Measurements from ENCODE around the gene PRR18. TPM values are rescaled to one million over a fixed set of nuclear protein-coding genes. Genes with fewer than 3 reads are reported as not detected.

The PRR18 gene
- total RNA-seq, 2 experiments from 2014 or later, result not detected

DNA sequence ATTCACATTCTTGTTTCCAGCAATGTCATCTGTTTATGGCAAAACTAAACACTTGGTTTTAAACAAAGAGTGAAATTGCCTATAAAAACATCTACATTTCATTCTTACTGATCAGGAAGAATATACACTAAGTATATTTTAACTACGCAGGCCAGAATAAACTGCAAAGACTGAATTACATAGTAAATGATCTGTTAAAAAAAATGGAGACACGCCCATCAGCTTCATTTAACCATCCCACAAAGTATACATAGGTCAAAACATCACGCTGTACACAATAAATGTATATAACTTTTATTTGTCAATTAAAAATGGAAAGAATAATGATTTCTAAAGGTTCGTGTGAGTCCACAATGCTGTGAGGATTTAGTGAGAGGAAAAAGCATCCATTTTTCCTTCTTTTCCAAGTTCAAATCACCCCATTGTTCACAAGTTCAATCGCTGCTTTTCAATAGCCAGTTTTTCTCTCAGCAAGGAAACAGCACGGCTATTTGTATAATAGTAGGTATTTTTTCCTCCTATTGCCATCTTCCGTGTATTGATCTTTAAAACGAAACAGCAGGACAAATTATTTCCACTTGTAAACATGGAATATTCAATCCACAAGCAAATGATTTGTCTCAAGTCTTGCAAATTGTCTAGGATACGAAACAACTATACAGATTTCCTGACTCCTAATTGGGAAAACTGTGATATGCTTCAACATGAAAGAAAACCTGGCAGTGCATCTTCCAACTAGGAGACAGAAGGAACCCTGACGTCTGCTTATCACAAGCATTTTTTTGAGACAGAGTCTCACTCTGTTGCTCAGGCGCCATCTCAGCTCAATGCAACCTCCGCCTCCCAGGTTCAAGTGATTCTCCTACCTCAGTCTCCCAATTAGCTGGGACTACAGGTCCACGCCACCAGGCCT lies 23.6 kb upstream of the PRR18 start:
- DNase-seq, result no peak
- Mint-ChIP-seq H3K4me3 (no peak overlapping the region), H3K27ac (no peak overlapping the region), H3K27me3 (ENCODE audit: low read depth) (peaks cover 7% of the 10 kb centered on the region), H3K36me3 (ENCODE audit: low read depth) (peaks cover 51% of the 10 kb centered on the region), H3K4me1 (ENCODE audit: low read depth) (peaks cover 45% of the 10 kb centered on the region), H3K9me3 (ENCODE audit: insufficient read depth) (no peaks in the 10 kb centered on the region)
- ATAC-seq, result no peak
- ChIA-PET POLR2A (no interaction called here), CTCF (no interaction called here)

DNA sequence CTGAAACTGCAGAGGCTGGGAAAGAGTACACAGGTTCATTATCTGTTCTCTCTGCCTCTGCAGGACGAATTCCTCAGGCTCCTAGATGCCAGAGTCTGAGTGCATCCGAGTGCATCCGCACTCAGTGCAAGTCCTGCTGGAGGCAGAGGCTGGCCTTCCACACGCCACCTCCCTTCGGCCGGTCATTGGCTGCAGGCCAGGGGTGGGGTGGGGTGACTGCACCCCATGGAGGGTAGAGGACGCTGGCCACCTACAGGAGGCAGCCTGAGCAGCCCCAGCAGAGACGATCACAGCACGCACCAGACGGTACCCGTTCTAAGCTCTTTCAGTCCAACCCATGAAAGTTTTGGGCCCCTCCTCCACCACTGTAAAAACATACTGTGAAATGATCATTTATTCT lies 22.4 kb upstream of the PRR18 start:
- Mint-ChIP-seq H3K27me3 (ENCODE audit: low read depth) (peaks cover 7% of the 10 kb centered on the region), H3K4me3 (no peak overlapping the region), H3K27ac (no peak overlapping the region), H3K9me3 (ENCODE audit: insufficient read depth) (no peaks in the 10 kb centered on the region), H3K4me1 (ENCODE audit: low read depth) (peaks cover 40% of the 10 kb centered on the region), H3K36me3 (ENCODE audit: low read depth) (peaks cover 46% of the 10 kb centered on the region)
- POLR2A ChIA-PET, result no interaction called here
- ATAC-seq, result no peak
- no peak for DNase-seq
- CTCF ChIA-PET, result no interaction called here

DNA sequence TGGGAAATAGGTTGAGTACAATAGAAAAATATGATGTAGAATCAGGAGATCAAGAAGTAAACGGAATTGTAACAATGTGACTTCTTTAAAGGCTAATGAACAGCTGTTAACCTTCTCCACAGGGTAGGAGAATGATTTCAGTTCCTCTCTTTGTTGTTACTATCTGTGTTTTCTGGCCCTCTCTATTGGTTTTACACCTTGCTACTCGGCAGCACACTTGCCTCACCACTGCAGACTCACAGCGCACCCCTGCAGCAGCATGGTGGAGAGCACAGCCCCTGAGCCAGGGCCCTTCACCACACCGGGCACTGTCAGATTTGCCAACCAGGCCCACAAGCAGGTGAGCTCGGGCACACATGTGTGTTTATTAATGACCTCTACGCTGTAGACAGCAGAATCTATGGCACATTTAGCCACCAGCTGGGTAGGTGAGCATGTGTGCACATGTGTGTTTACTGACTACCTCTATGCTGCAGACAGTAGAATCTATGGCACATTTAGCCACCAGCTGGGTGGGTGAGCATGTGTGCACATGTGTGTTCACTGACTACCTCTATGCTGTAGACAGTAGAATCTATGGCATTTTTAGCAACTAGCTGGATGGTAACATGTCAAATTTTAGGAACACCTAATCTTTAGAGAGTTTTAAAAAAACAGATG lies 17.3 kb upstream of the PRR18 start:
- POLR2A ChIA-PET, result interaction anchor here (0.9 kb wide), 1 partner anchor 16 kb away, joined by 3 read pairs; the partner anchor contains the start of gene SFT2D1
- ATAC-seq (no peak), DNase-seq (no peak)
- H3K27me3 Mint-ChIP-seq (ENCODE audit: low read depth), result no peaks in the 10 kb centered on the region
- H3K36me3 Mint-ChIP-seq (ENCODE audit: low read depth), result peaks cover 34% of the 10 kb centered on the region
- CTCF ChIA-PET, result interaction anchor here (1.9 to 2.4 kb wide), 3 partner anchors 12 to 75 kb away, joined by 10 to 13 read pairs (median 12); no protein-coding TSS in a partner anchor
- no peaks in the 10 kb centered on the region for H3K4me1 Mint-ChIP-seq (ENCODE audit: low read depth)
- H3K27ac Mint-ChIP-seq, result no peak overlapping the region
- no peaks in the 10 kb centered on the region for H3K9me3 Mint-ChIP-seq (ENCODE audit: insufficient read depth)
- H3K4me3 Mint-ChIP-seq, result no peak overlapping the region

DNA sequence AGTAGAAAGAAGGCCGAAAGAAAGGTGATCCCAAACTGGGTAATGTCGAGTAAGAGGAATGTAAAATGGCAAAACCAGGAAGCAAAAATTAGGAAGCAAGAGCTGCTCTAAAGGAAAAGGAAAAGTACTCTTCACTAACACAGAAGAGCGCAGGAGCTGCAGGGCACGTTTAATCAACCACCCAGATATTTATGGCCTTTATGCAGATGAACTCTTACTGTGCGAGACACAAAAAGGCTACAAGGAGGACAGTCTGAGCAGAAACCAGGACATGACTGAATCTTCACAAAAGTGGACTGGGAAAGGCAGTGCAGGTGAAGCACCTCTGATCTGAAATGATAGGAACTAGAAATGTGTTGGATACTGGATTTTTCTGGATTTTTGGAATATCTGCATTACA lies 15.2 kb upstream of the PRR18 start:
- Mint-ChIP-seq H3K27me3 (ENCODE audit: low read depth) (no peaks in the 10 kb centered on the region), H3K4me3 (no peak overlapping the region), H3K27ac (no peak overlapping the region), H3K9me3 (ENCODE audit: insufficient read depth) (no peaks in the 10 kb centered on the region), H3K36me3 (ENCODE audit: low read depth) (peaks cover 27% of the 10 kb centered on the region), H3K4me1 (ENCODE audit: low read depth) (no peaks in the 10 kb centered on the region)
- POLR2A ChIA-PET, result no interaction called here
- ATAC-seq (no peak), DNase-seq (no peak)
- CTCF ChIA-PET, result interaction anchor here (1.2 to 2.8 kb wide), 2 partner anchors 10 to 58 kb away, joined by 4 to 18 read pairs; no protein-coding TSS in a partner anchor

DNA sequence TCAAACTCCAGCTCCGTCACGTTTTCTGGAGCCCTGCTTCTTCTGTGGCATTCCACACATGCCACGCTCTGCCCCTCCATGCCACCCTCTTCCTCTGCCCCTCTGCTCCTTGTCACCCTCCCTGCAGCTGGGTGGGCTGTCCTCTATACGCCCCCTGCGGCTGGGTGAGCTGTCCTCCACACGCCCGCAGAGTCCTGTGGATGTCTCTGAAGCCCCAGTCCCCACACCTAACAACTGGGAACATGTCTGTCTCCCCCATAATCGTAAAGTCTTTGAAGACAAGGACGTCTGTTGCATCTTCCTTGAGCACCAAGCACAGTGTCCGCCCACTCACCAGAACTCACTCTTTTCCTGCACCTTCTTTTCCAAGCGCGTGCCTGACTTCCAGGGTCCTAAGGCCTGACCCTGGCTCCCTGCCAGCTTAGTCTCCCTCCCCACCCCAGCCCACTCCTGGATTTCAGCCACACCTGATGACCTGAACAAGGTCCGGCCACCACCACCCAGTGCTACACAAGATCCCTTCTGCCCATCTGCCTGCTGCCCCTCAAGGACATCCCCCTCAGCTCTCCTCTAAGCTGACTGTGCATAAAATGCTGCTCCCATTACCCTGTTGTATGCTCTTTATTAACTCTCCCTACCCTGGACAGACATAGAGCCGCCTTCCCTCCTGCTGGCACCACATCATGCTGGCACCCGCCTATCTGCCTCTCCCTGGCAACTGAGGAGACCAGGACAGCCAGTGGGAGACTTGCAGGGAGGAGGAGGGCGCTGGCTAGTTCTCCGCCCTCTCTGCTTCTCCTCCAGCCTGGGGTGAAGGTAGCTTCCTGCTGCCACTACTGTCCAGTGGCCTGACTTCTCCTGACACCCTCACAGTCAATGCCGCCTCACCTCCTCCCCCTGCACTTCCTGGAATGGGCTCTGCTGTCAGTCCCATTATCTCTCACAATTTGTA lies 10.7 kb upstream of the PRR18 start:
- POLR2A ChIA-PET, result no interaction called here
- CTCF ChIA-PET, result interaction anchor here (0.9 to 2.6 kb wide), 6 partner anchors 63 to 1032 kb away, joined by 3 to 8 read pairs (median 4); no protein-coding TSS in a partner anchor
- ATAC-seq (no peak), DNase-seq (no peak)
- no peak overlapping the region for H3K27ac Mint-ChIP-seq
- H3K36me3 Mint-ChIP-seq (ENCODE audit: low read depth), result peaks cover 7% of the 10 kb centered on the region
- H3K9me3 Mint-ChIP-seq (ENCODE audit: insufficient read depth), result no peaks in the 10 kb centered on the region
- H3K27me3 Mint-ChIP-seq (ENCODE audit: low read depth), result peaks cover 4% of the 10 kb centered on the region
- H3K4me3 Mint-ChIP-seq, result no peak overlapping the region
- H3K4me1 Mint-ChIP-seq (ENCODE audit: low read depth), result no peaks in the 10 kb centered on the region

DNA sequence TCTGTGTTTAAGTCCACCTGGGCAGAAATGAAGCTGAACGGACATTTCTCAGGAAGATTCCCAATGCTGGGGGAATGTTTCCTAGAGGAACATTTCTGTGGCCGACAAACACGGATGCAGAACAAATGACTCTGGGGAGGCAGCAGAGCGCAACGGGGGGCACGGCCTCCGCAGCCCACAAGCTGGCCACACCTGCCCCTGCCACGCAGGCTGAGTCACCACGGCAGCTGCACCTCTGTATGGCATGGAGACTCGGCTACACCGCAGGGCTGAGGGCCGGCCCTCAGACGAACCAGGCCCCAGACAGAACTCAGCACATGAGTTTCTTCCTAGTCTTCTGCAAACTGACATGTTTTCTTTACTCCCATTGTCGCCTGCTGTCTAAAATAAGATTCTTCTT lies 10.0 kb upstream of the PRR18 start:
- ChIA-PET POLR2A (no interaction called here), CTCF (interaction anchor here (0.9 to 2.6 kb wide), 4 partner anchors 63 to 1033 kb away, joined by 3 to 8 read pairs (median 6); no protein-coding TSS in a partner anchor)
- Mint-ChIP-seq H3K4me1 (ENCODE audit: low read depth) (no peaks in the 10 kb centered on the region), H3K36me3 (ENCODE audit: low read depth) (peaks cover 3% of the 10 kb centered on the region), H3K4me3 (no peak overlapping the region), H3K9me3 (ENCODE audit: insufficient read depth) (no peaks in the 10 kb centered on the region), H3K27ac (no peak overlapping the region), H3K27me3 (ENCODE audit: low read depth) (peaks cover 5% of the 10 kb centered on the region)
- ATAC-seq, result no peak
- DNase-seq, result no peak

DNA sequence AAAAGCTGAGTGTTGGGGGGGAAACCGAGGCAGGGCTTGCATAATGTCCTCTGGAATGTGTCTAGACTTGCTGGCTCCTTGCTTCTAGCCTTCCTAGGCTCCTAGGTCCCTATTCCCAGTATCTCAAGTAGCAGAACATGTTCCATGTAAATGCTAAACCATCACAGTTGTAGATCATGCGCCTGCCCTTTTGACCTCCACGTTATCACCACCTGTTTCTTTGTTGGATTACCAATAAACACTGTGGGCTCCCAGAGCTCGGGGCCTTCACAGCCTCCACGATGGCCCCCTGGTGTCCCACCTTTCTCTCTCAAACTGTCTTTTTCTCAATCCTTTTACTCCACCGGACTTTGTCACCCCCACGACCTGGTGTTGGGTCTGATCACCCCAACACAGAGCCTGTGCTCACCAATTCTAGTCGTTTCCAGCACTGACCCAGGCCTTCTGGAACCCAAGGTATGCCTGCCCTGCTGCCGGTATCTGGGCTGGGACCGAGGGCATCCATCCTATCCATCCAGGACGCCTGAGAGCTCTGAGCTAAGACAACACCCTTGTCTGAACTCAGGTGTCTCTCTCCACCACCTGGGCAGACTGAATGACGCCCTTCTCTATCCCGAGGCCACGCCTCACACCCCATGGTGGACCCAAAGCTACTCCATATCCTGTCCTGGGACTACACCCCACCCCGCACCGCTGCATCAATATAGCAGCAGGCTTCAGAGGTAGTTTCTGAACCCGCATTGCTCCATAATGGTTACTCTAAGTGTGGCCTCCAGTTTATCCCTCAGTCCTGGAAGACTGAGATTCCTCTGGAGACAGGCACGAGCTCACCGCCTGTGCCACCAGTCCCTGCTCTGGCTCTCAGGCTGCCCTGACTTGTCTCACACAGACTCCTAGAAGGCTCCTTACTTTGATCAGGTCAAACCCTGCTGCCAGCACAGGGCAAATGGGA lies 9.3 kb upstream of the PRR18 start:
- peaks cover 1% of the 10 kb centered on the region for H3K4me1 Mint-ChIP-seq (ENCODE audit: low read depth)
- no peak overlapping the region for H3K4me3 Mint-ChIP-seq
- no peaks in the 10 kb centered on the region for H3K9me3 Mint-ChIP-seq (ENCODE audit: insufficient read depth)
- POLR2A ChIA-PET, result no interaction called here
- peaks cover 2% of the 10 kb centered on the region for H3K36me3 Mint-ChIP-seq (ENCODE audit: low read depth)
- DNase-seq, result no peak
- CTCF ChIA-PET, result interaction anchor here (1.0 to 2.6 kb wide), 3 partner anchors 64 to 85 kb away, joined by 3 to 8 read pairs (median 8); no protein-coding TSS in a partner anchor
- ATAC-seq, result no peak
- H3K27ac Mint-ChIP-seq, result no peak overlapping the region
- peaks cover 9% of the 10 kb centered on the region for H3K27me3 Mint-ChIP-seq (ENCODE audit: low read depth)

DNA sequence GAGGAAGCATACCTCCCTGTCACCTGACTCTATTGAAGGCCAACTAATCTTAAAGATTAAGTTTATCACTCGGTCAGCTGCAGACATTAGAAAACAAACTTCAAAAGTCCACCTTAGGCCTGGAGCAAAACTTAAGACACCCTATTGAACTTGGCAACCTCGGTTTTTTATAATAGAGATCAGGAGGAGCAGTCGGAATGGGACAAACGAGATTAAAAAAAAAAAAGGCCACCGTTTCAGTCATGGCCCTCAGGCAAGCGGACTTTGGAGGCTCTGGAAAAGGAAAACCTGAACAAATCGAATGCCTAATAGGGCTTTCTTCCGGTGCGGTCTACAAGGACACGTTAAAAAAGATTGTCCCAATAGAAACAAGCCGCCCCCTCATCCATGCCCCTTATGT lies 7.2 kb upstream of the PRR18 start:
- POLR2A ChIA-PET, result no interaction called here
- ATAC-seq (no peak), DNase-seq (no peak)
- Mint-ChIP-seq H3K27me3 (ENCODE audit: low read depth) (peaks cover 14% of the 10 kb centered on the region), H3K4me3 (no peak overlapping the region), H3K36me3 (ENCODE audit: low read depth) (no peaks in the 10 kb centered on the region), H3K4me1 (ENCODE audit: low read depth) (peaks cover 1% of the 10 kb centered on the region), H3K9me3 (ENCODE audit: insufficient read depth) (no peaks in the 10 kb centered on the region), H3K27ac (no peak overlapping the region)
- CTCF ChIA-PET, result no interaction called here

DNA sequence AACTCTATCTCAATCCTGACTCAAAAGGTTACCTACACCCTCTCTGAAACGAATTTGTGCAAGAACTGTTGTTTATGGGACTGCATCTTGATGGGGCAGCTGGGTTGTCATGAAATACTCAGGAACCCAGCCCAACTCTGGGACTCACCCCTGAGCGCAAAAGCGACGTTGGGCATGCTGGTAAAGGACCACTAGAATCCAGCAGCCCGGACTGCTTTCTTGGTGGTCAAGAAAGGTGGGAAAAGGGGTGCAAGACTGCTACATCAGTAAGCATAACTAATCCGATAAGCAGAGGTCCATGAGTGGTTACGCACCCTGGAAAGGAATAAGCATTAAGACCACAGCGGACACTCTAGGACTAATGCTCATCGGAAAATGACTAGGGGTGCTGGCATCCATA lies 6.3 kb upstream of the PRR18 start:
- H3K4me1 Mint-ChIP-seq (ENCODE audit: low read depth), result peaks cover 1% of the 10 kb centered on the region
- DNase-seq, result no peak
- H3K36me3 Mint-ChIP-seq (ENCODE audit: low read depth), result no peaks in the 10 kb centered on the region
- peaks cover 24% of the 10 kb centered on the region for H3K27me3 Mint-ChIP-seq (ENCODE audit: low read depth)
- ChIA-PET POLR2A (no interaction called here), CTCF (interaction anchor here (1.2 to 2.8 kb wide), 13 partner anchors 8 to 98 kb away, joined by 3 to 55 read pairs (median 7); no protein-coding TSS in a partner anchor)
- H3K9me3 Mint-ChIP-seq (ENCODE audit: insufficient read depth), result no peaks in the 10 kb centered on the region
- no peak overlapping the region for H3K4me3 Mint-ChIP-seq
- H3K27ac Mint-ChIP-seq, result no peak overlapping the region
- ATAC-seq, result no peak

DNA sequence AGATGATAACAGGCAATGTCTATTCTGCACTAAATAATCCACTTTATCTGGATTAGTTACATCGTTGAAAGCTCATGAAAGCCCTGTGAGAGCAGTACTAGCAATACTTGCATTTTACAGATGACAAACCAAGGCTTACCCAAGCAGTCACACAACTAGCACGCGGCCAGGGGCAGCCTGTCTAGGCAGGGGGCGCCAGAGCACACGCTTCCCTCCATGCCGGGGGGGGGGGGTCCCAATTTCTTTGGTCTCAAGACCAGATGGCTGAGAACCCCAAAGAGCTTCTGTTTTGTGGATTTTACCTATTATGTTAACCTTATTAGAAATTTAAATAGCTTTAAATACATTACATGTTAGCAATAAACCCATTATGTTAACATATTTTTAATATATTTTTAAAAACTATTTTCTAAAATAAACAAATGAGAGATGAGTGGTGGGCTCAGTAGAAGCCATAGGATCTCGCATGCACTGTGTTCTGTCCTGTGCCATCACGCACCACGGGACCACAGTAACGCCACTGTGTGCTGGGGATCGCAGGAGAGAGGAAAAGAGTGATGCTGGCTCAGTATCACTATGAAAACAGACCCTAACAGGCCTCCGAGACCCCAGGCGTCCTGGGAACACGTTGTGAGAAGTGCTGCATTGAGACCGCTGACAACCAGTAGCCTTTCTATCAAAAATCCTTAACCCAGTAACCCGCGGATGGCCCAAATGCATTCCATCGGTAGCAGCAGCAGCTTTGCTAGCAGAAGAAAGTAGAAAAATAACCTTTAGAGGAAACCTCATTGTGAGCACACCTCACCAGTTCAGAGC lies 5.3 kb upstream of the PRR18 start:
- no peaks in the 10 kb centered on the region for H3K9me3 Mint-ChIP-seq (ENCODE audit: insufficient read depth)
- CTCF ChIA-PET, result interaction anchor here (0.7 to 2.9 kb wide), 36 partner anchors 9 to 315 kb away, joined by 3 to 55 read pairs (median 4); no protein-coding TSS in a partner anchor
- peaks cover 1% of the 10 kb centered on the region for H3K4me1 Mint-ChIP-seq (ENCODE audit: low read depth)
- no peak overlapping the region for H3K4me3 Mint-ChIP-seq
- peaks cover 33% of the 10 kb centered on the region for H3K27me3 Mint-ChIP-seq (ENCODE audit: low read depth)
- no peak overlapping the region for H3K27ac Mint-ChIP-seq
- POLR2A ChIA-PET, result no interaction called here
- ATAC-seq (peak; percentile 96), DNase-seq (peak; percentile 67)
- H3K36me3 Mint-ChIP-seq (ENCODE audit: low read depth), result no peaks in the 10 kb centered on the region
